Measurements from ENCODE around the gene CRABP1. TPM values are rescaled to one million over a fixed set of nuclear protein-coding genes. Genes with fewer than 3 reads are reported as not detected.

CRABP1 gene
- total and polyA plus RNA-seq, 3 donors from 2014 or later, result 0.74 to 2.4 (median 1.1) TPM

DNA sequence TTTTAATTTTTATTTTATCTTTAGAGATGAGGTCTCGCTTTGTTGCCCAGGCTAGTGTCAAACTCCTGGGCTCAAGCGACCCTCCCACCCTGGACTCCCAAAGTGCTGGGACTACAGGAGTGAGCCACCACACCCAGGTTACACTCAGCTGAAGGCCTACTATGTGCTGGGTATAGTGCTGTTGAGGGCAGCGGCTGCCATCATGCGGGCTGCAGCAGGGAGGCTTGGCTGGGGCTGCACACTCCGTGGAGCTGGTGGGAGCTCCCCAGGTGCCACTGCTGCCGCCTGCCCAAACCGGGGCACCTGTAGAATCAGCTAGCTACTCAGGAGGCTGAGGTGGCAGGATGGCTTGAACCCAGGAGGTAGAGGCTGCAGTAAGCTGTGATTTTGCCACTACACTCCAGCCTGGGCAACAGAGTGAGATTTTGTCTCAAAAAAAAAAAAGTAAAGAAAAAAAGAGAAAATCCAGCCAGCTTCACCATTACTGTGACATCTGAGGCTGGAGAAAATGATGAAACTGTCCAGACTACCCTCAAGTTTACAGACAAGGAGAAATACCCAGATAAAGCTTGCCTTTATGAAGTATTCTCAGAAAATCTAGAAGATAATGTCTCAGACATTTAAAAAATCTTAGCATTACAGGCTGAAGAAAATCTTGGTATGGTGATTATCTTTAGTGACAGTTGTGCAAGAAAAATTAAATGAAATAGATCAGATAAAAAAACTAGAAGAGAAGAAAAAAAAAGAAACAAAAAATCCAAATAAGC, 42.1 kb downstream of the CRABP1 start:
- Histone ChIP-seq H3K4me1 (peaks cover 1% of the 10 kb centered on the region), H3K4me3 (no peak overlapping the region), H3K36me3 (ENCODE audit: low read depth, missing control alignments) (no peaks in the 10 kb centered on the region), H3K9me3 (no peaks in the 10 kb centered on the region), H3K27ac (no peak overlapping the region), H3K27me3 (no peaks in the 10 kb centered on the region)
- intact Hi-C loops (cut with DNase I; ENCODE audit: low total_unique reads), result no loop called here
- TF ChIP-seq, protein P1, sequence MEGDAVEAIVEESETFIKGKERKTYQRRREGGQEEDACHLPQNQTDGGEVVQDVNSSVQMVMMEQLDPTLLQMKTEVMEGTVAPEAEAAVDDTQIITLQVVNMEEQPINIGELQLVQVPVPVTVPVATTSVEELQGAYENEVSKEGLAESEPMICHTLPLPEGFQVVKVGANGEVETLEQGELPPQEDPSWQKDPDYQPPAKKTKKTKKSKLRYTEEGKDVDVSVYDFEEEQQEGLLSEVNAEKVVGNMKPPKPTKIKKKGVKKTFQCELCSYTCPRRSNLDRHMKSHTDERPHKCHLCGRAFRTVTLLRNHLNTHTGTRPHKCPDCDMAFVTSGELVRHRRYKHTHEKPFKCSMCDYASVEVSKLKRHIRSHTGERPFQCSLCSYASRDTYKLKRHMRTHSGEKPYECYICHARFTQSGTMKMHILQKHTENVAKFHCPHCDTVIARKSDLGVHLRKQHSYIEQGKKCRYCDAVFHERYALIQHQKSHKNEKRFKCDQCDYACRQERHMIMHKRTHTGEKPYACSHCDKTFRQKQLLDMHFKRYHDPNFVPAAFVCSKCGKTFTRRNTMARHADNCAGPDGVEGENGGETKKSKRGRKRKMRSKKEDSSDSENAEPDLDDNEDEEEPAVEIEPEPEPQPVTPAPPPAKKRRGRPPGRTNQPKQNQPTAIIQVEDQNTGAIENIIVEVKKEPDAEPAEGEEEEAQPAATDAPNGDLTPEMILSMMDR (IDR thresholded peaks at IDR 0.05), result no peak
- no peak for TF ChIP-seq POLR2A (IDR thresholded peaks at IDR 0.05)
- 76 to 89% methylated on average over 4 to 7 of the region's 7 CpGs for WGBS, 2 donors
- no peak for DNase-seq

DNA sequence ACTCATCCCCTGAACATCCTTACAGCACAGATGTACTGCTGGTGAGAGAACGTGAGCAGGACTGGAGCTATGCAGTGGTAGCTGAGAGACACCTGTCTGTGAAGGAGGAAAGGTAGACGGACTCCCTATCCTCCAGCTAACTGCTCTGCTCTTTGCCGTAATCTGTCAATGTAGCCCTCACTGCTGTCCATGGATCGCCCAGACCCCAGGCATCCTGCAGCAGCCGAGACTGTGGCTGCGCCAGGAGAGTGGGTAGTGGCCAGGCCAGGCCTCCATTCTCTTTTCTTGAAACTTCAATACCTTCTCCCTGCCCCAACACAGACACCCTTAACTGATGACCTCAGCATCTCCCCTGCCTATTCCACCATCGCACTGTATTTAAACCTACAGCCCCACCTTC, 44.5 kb downstream of the CRABP1 start:
- H3K4me1 ChIP-seq, result peaks cover 4% of the 10 kb centered on the region
- WGBS, 2 donors, result 93 to 97% methylated on average over 7 of the region's 7 CpGs
- H3K27me3 ChIP-seq, result no peaks in the 10 kb centered on the region
- intact Hi-C loops (cut with DNase I; ENCODE audit: low total_unique reads), result no loop called here
- H3K27ac ChIP-seq, result no peak overlapping the region
- H3K9me3 ChIP-seq, result no peaks in the 10 kb centered on the region
- no peak for DNase-seq
- H3K36me3 ChIP-seq (ENCODE audit: low read depth, missing control alignments), result no peaks in the 10 kb centered on the region
- no peak overlapping the region for H3K4me3 ChIP-seq
- TF ChIP-seq POLR2A (IDR thresholded peaks at IDR 0.05), result no peak
- TF ChIP-seq, protein P1 (IDR thresholded peaks at IDR 0.05), result no peak

DNA sequence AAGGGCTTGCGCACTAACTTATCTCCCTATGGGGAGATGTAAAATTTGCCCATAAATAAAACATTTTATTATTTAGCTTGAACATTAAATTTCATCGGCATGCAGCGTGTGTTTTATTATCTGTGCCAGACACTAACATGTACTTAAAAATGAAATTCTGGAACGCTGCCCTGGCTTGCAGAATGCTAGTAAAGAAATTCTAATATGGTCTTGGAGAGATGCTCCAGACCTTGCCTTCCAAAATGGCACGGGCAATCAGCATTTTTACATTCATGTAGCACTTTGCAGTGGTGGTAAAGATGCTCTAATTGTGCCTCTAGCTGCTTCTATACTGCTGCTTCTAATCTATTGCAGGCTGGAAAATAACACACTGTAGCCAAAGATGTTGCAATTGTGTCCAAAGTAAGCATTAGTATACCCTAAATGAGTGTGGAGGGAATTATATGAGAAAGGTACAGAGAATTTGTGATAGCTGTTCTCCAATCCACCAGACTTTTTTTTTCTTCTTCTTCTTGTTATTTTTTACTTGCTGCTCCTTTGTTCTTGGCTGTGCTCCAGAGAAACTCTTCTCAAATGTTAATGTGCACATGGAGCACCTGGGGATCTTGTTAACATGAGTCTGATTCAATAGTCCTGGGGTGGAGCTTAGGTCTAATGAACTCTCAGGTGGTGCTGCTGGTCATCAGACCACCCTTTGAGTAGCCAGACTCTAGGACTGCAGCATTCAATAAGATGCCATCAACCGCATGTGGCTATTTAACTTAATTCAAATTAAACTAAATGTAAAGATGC, 47.3 kb downstream of the CRABP1 start:
- no peaks in the 10 kb centered on the region for H3K36me3 ChIP-seq (ENCODE audit: low read depth, missing control alignments)
- intact Hi-C loops (cut with DNase I; ENCODE audit: low total_unique reads), result no loop called here
- DNase-seq, result no peak
- H3K4me3 ChIP-seq, result no peak overlapping the region
- H3K4me1 ChIP-seq, result peaks cover 4% of the 10 kb centered on the region
- no peaks in the 10 kb centered on the region for H3K27me3 ChIP-seq
- no peak overlapping the region for H3K27ac ChIP-seq
- TF ChIP-seq, protein P1 (IDR thresholded peaks at IDR 0.05), result no peak
- TF ChIP-seq POLR2A (IDR thresholded peaks at IDR 0.05), result no peak
- 47 to 52% methylated on average over 6 of the region's 6 CpGs for WGBS, 2 donors
- no peaks in the 10 kb centered on the region for H3K9me3 ChIP-seq

DNA sequence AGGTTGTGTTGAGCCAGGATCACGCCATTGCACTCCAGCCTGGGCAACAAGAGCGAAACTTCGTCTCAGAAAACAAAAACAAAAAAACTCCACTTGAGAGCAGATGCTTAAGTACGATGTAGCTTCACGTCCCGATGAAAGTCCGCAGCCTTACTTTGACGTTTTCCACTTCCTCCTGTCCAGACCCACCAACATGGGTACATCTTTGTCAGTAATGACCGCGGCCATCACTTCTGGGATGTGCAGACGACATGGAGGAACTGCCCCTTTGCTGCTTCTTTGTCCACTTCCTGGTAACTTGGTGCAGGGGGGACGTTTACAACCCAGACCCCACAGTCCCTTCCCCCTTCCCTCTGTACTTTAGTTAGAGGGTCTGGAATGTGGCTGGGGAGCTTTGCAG, 48.7 kb downstream of the CRABP1 start:
- intact Hi-C loops (cut with DNase I; ENCODE audit: low total_unique reads), result no loop called here
- Histone ChIP-seq H3K36me3 (ENCODE audit: low read depth, missing control alignments) (no peaks in the 10 kb centered on the region), H3K27ac (no peak overlapping the region), H3K9me3 (no peaks in the 10 kb centered on the region), H3K4me1 (peaks cover 4% of the 10 kb centered on the region), H3K4me3 (no peak overlapping the region), H3K27me3 (no peaks in the 10 kb centered on the region)
- no peak for TF ChIP-seq POLR2A (IDR thresholded peaks at IDR 0.05)
- TF ChIP-seq, protein P1 (IDR thresholded peaks at IDR 0.05), result no peak
- WGBS, 2 donors, result 84 to 88% methylated on average over 12 of the region's 12 CpGs
- DNase-seq, result no peak
